Adipocyte (in vitro differentiated cells): ENCODE results near the gene PDLIM3.
A peak's percentile ranks its signal among the peaks of the same experiment; 100 is the strongest.

ENCODE experiments used
- DNase-seq: peaks from one replicate; pipeline ENCODE4 v3.0.0-alpha.2; 2015; ENCODE audit warnings: low read depth
- H3K27me3 ChIP-seq: replicated peaks from 2 replicates; pipeline ENCODE4 v1.7.0; 2013; ENCODE audit warnings: mild to moderate bottlenecking, low read length, moderate library complexity; ENCODE audit not compliant: control insufficient read depth, insufficient read depth
- H3K36me3 ChIP-seq: 2 replicates; pipeline ENCODE4 v1.7.0; 2013; ENCODE audit warnings: low read length, mild to moderate bottlenecking, moderate library complexity; ENCODE audit not compliant: control insufficient read depth, insufficient read depth, severe bottlenecking
- H3K4me1 ChIP-seq: 2 replicates; pipeline ENCODE4 v1.7.0; 2013; ENCODE audit warnings: mild to moderate bottlenecking, low read length, moderate library complexity; ENCODE audit not compliant: control insufficient read depth, insufficient read depth
- H3K4me3 ChIP-seq: 2 replicates; pipeline ENCODE4 v1.7.0; 2013; ENCODE audit warnings: mild to moderate bottlenecking, low read length, moderate library complexity
- H3K9ac ChIP-seq: 2 replicates; pipeline ENCODE4 v1.7.0; 2013; ENCODE audit warnings: mild to moderate bottlenecking, low read length, moderate library complexity
- H3K9me3 ChIP-seq: 2 replicates; pipeline ENCODE4 v1.7.0; 2013; ENCODE audit warnings: mild to moderate bottlenecking, low read length, moderate library complexity; ENCODE audit not compliant: control insufficient read depth

The PDLIM3 gene

DNA sequence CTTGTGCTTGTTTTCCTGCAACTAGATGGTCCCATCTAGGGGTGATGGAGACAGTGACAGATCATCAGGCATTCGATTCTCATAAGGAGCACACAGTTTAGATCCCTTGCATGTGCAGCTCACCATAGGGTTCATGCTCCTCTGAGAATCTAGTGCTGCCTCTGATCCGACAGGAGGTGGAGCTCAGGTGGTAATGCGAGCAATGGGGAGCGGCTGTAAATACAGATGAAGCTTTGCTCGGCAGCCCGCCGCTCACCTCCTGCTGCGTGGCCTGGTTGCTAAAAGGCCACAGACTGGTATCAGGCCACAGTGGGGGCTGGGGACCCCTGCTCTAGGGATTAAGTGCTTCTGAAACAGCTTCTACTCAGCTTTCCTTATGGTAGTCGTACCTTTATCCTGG lies 35.3 kb downstream of the PDLIM3 start:
- Histone ChIP-seq H3K9me3 (peaks cover 5% of the 10 kb centered on the region), H3K36me3 (no peaks in the 10 kb centered on the region), H3K4me3 (no peak overlapping the region), H3K27me3 (no peaks in the 10 kb centered on the region), H3K4me1 (no peaks in the 10 kb centered on the region), H3K9ac (no peak overlapping the region)
- no peak for DNase-seq

DNA sequence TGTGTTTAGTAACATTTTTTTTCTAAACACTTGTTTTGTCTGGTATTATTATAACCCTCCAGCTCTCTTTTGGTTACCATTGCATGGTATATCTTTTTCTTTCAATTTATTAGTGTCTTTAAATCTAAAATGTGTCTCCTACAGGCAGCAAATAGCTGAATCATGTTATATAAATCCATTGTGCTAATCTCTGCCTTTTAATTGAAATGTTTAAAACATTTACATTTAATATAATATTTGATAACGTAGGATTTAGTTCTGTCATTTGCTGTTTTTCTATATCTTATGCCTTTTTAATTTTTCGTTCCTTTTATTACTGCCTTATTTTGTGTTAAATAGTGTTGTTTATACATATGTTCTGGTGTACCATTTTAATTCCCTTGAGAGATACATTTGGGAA lies 46.7 kb downstream of the PDLIM3 start:
- no peak for DNase-seq
- H3K9me3 ChIP-seq, result peaks cover 9% of the 10 kb centered on the region
- H3K4me1 ChIP-seq, result no peaks in the 10 kb centered on the region
- no peaks in the 10 kb centered on the region for H3K27me3 ChIP-seq
- H3K9ac ChIP-seq, result no peak overlapping the region
- H3K4me3 ChIP-seq, result no peak overlapping the region
- H3K36me3 ChIP-seq, result no peaks in the 10 kb centered on the region

DNA sequence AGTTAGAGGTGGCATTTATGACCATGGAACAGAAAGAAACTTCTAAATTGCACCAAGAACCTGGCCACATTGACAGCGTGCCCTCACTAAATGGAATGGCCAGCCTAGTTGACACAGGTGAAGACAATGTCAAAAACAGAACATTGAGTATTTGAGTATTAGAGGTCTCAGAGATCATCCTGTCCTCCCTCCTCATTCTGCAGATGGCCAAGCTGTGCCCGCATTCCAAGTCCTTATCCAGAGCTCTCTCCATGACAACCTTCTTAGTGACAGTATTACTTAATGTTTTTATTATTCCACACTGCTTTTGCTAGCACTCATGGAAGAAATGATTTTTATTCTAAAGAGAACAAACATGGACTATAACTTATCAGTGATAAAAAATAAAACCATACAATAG lies 53.9 kb downstream of the PDLIM3 start:
- H3K9ac ChIP-seq, result no peak overlapping the region
- H3K4me3 ChIP-seq, result no peak overlapping the region
- H3K9me3 ChIP-seq, result no peaks in the 10 kb centered on the region
- peaks cover 4% of the 10 kb centered on the region for H3K27me3 ChIP-seq
- H3K4me1 ChIP-seq, result peaks cover 5% of the 10 kb centered on the region
- no peak for DNase-seq
- H3K36me3 ChIP-seq, result no peaks in the 10 kb centered on the region

DNA sequence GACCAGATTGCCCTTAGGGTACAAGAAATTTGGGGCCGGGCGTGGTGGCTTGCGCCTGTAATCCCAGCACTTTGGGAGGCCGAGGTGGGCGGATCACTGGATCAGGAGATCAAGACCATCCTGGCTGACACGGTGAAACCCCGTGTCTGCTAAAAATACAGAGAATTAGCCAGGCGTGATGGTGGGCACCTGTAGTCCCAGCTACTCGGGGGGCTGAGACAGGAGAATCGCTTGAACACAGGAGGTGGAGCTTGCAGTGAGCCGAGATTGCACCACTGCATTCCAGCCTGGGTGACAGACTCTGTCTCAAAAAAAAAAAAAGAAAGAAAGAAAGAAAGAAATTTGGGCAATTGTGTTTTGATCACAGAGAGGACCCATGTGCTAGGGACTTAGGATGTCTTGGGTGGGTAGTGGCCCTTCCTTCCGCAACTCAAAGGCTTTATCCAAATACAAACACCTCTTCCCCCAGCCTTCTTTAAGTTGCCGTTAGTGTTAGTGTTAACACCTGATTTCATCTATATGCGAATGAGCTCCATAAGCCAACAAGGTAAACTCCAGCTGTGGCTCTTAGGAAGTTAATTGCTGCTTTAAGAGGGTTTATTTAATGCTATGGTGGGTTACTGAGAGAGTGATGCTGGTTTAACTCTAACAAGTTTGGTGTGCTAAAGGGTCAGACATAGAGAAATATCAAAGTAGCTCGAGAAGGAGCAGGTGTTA lies 55.1 kb downstream of the PDLIM3 start:
- no peaks in the 10 kb centered on the region for H3K9me3 ChIP-seq
- H3K9ac ChIP-seq, result no peak overlapping the region
- no peaks in the 10 kb centered on the region for H3K36me3 ChIP-seq
- no peak overlapping the region for H3K4me3 ChIP-seq
- peaks cover 5% of the 10 kb centered on the region for H3K4me1 ChIP-seq
- no peak for DNase-seq
- H3K27me3 ChIP-seq, result peaks cover 4% of the 10 kb centered on the region

DNA sequence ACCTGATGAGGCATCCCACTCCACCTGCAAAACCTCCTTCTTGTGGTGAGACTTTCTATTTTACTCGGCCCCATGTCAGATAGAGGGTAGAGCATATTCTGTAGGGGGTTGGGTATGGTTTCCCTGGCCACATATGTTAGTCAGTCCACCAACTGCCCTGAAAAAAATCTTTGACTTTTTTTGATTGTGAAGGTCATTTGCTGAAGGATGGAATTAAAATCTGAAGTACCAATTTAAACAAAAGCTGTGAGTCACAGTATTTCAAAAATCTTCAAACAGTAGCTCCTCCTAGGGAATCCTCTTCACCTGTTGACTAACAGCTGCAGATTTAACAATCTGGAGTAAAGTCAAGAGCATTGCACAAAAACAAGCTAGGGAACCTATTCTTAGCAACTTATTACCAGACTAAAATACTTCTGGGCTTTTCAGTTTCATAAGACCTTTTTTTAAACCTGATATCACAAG lies 55.8 kb downstream of the PDLIM3 start:
- H3K27me3 ChIP-seq, result peaks cover 4% of the 10 kb centered on the region

DNA sequence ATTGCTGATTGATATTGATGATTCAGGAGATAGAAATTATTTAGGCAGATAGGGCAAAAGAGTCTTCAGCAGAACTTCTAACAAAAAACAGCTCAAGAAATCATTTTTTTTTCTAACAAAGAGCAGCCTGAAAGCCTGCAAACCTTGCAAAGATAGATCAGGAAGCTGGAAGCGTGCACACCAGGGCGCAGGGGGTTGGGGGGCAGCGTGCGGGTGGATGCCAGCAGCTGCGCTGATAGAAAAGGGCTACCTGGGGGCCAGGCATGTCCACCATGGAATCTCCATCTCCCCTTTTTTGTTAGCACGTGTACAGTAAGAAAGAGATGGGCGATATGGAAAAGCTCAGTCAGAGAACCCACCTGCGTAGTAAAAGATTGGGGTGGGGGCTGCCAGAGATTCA lies 62.1 kb downstream of the PDLIM3 start:
- no peak for DNase-seq
- H3K9ac ChIP-seq, result no peak overlapping the region
- H3K4me1 ChIP-seq, result peaks cover 2% of the 10 kb centered on the region
- no peaks in the 10 kb centered on the region for H3K36me3 ChIP-seq
- no peak overlapping the region for H3K4me3 ChIP-seq
- H3K9me3 ChIP-seq, result no peaks in the 10 kb centered on the region
- no peaks in the 10 kb centered on the region for H3K27me3 ChIP-seq

More for the DNA sequence above, 55.8 kb downstream of the PDLIM3 start:
- Histone ChIP-seq H3K9ac (no peak overlapping the region), H3K4me1 (peaks cover 5% of the 10 kb centered on the region), H3K4me3 (no peak overlapping the region), H3K36me3 (no peaks in the 10 kb centered on the region), H3K9me3 (no peaks in the 10 kb centered on the region)
- DNase-seq, result no peak

DNA sequence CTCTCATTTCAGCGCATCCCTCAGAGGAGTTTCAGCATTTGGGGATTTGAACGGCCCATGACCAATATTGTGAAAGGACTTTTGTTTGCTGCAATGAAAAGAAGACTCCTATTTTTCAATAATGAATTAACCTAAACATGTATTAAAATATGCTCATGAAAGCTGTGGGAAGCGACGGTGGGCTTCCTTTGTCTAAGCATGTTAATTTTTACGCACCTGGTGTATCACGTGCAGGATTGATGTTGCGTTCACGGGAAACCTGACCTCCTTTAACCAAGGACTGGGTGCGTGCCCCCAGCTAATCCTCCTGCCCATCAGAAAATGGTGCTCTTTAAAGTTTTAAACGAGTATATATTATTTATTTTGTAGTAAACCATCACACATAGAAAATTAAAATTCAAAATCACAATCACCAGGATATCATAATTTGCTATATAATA lies 63.2 kb downstream of the PDLIM3 start:
- Histone ChIP-seq H3K36me3 (no peaks in the 10 kb centered on the region), H3K4me1 (peaks cover 7% of the 10 kb centered on the region), H3K27me3 (no peaks in the 10 kb centered on the region), H3K9me3 (no peaks in the 10 kb centered on the region), H3K4me3 (peak overlapping the region; percentile 85), H3K9ac (peak overlapping the region; percentile 80)
- DNase-seq, result no peak

DNA sequence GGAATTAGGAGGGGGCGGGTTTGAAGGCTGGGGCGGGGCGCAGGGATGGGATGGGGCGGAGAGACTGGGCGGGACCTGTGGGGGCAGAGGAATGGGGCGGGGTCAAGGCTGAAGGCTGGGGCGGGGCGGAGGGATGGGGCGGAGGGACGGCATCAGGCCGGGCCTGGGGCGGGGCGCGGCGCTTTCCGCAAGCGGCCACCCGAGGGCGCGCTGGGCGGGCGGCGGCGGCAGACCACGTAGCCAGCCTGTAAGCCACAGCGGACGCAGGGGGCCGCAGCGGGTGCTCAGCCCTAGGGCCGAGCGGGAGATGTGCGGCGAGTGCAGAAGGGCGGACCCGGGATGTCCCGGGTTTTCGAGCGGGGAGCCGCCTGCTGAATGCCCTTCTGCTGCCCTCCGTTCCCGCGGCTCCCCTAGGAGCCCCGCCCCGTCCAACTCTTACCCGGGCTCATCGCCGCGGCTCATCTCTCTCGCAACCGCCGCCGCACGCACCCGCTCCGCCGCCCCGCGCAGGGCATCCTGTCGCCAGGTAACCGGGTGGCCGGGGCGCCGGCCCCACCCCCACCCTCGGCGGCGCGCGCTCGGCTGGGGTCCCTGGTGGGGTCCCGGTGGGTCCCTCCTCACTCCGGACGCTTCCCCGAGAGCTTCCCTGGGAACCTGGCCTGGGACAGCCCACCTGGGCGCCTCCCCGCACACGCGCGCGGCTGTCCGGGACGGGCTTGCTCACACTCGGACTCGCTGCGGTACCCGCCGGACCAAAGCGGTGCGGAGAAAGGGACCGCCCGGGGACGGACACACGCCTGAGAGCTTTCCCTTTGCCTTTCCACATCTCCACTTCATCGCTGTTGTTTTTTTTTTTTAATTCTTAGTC lies 63.8 kb downstream of the PDLIM3 start, which contains the start of gene CCDC110:
Gene CCDC110 (minus strand): TSS at position 499 of the 868 bp plus-strand sequence. CDS start 50 bp downstream, at position 449.
- peak; percentile 100 for DNase-seq
- Histone ChIP-seq H3K9me3 (no peaks in the 10 kb centered on the region), H3K4me1 (peaks cover 13% of the 10 kb centered on the region), H3K4me3 (peak within 1 kb of the TSS; percentile 90), H3K9ac (peak within 1 kb of the TSS; percentile 80), H3K36me3 (no peaks in the 10 kb centered on the region), H3K27me3 (no peaks in the 10 kb centered on the region)

DNA sequence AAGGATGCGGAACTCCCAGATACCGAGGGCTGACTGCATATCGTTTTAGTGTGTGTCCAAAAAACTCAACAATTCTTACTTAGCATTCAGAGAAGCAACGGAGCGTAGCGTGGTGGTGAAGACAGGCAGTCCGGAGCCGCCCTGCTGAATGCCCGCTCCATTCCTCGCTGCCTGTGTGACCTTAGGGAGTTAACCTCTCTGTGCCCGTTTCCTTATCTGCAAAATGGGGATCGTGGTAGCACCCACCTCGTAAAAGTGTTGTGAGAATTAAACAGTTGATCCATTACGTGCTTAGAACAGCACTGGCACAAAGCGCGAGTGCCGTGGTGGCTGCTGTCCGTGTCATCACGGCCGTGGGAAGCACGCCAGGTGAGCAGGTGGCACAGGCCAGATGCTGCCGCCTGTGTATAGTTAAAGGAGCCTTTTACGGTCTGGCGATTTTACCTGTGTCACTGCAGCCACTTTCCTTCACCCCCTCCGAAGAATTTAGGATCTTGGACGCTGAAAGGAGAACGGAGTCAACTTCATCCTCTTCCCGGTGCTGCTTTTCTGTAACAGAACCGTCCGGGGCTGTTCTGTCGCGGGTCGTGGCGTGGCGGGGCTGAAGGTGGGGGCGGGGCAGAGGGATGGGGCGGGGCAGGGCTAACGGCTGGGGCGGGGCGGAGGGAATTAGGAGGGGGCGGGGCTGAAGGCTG lies 64.7 kb downstream of the PDLIM3 start:
- DNase-seq, result peak; percentile 60

DNA sequence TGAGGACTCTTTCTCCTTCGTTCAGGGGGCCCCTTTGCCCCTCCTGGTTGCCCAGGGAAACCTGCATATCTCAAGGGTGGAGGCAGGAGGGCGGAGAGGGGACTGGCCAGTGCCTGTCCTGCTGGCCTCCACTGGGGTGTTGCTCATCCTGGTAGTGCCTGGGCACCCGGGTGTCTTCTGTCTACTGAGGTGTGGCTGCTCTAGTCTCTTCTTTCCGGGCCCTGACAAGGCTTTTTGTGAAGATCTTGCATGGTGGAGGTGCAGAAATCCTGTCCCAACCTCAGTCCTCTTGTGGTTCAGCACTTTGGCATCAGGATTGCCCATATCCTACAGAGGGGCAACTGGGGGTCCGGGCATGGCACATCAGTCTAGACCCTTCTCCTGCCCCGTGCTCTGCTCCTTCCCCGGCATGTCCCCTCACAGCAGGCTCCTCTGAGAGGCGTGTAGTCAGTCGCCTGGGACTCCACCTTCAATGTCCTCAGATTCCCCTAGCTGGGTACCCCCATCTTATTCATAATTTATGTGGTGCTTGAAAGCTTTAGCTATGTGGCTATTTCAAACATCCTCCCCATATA lies 65.6 kb downstream of the PDLIM3 start:
- peaks cover 13% of the 10 kb centered on the region for H3K4me1 ChIP-seq
- no peaks in the 10 kb centered on the region for H3K27me3 ChIP-seq
- no peak overlapping the region for H3K9ac ChIP-seq
- H3K4me3 ChIP-seq, result no peak overlapping the region
- no peak for DNase-seq
- no peaks in the 10 kb centered on the region for H3K9me3 ChIP-seq
- no peaks in the 10 kb centered on the region for H3K36me3 ChIP-seq

More for the DNA sequence above, 64.7 kb downstream of the PDLIM3 start:
- no peaks in the 10 kb centered on the region for H3K9me3 ChIP-seq
- H3K9ac ChIP-seq, result peak overlapping the region; percentile 76
- peak overlapping the region; percentile 90 for H3K4me3 ChIP-seq
- H3K27me3 ChIP-seq, result no peaks in the 10 kb centered on the region
- H3K36me3 ChIP-seq, result no peaks in the 10 kb centered on the region
- H3K4me1 ChIP-seq, result peaks cover 13% of the 10 kb centered on the region
